ENCODE measurements around the gene NR2C1.
A peak's percentile ranks its signal among the peaks of the same experiment; 100 is the strongest.
"Not testable (repeated sequence)": the region's sequence is repeated elsewhere in the genome, so short reads cannot be mapped to it uniquely, and the experiment has no call there.

NR2C1 gene

DNA sequence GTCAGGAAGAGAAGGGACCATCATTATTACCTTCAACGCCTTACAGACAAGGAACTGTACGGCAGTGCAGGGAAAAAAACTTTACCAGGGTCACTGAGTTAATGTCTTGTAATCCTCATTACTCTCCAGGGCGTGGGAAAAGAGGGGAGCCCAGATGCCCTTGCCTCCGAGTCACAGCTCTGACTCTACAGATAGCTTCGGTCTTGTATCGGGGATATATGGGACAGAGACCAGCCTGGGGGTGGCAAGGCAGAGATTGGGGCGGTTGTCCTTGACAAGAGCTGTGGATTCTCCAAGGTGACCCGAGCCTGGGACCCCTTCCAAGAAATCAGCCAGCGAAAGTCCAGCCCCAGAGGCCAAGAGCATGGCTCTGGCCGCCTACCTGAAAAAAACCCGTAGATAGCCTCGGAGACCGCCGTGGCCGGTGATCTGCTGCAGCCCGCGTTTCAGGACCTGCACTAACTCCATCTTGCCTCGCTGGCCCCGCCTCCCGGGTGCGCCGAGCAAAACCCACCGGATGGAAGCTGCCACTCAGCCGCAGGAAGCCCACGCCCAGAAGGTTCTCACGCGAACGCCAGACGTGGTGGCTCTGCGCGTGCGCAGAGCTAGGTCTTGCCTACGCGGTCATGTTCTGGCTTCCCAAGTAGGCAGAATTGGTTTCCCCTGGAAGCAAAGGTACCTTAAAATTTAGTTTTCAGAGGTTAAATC is 70.1 kb downstream of the NR2C1 start, which contains the start of gene NDUFA12:
Gene NDUFA12 (minus strand): TSS at position 485 of the 708 bp plus-strand sequence. CDS start 17 bp downstream, at position 468.
- peak within 1 kb of the TSS; percentile 92 for H3K4me3 ChIP-seq (ENCODE audit: low read length)
- TF ChIP-seq ZNF274 (IDR thresholded peaks at IDR 0.05; ENCODE audit: low read depth, low read length) = no peak

DNA sequence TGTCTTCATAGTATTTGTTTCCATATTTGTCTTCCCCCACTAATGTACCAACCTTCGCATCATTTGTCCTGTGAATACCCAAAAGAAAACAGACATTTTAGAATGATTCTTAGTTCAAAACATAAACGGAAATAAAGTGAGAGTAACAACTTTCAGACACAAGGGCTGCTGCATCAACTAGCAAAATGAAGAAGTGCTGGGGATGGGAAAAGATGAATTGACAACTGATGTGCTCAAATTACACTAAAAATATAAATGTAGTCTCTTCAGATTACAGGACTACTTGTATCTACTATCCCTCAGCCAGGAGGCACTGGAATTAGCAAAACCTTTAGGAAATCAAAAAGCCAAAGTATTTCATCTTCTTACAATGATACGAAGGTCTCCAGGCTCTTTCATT is 70.7 kb downstream of the NR2C1 start:
- peak overlapping the region; percentile 92 for H3K4me3 ChIP-seq (ENCODE audit: low read length)
- TF ChIP-seq ZNF274 (IDR thresholded peaks at IDR 0.05; ENCODE audit: low read depth, low read length) = no peak

DNA sequence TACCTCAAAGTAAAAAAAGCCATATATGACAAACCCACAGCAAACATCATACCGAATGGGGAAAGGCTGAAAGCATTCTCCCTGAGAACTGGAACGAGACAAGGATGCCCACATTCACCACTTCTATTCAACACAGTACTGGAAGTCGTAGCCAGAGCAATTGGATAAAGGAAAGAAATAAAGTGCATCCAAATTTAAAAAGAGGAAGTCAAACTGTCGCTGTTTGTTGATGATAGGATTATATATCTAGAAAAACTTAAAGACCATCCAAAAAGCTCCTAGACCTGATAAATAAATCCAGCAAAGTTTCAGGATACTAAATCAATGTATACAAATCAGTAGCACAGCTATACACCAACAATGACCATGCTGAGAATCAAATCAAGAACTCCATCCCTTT is 75.1 kb downstream of the NR2C1 start:
- no peak for TF ChIP-seq ZNF274 (IDR thresholded peaks at IDR 0.05; ENCODE audit: low read depth, low read length)
- no peak overlapping the region; the same call in 1 of the 2 replicates for H3K4me3 ChIP-seq (ENCODE audit: low read length)

DNA sequence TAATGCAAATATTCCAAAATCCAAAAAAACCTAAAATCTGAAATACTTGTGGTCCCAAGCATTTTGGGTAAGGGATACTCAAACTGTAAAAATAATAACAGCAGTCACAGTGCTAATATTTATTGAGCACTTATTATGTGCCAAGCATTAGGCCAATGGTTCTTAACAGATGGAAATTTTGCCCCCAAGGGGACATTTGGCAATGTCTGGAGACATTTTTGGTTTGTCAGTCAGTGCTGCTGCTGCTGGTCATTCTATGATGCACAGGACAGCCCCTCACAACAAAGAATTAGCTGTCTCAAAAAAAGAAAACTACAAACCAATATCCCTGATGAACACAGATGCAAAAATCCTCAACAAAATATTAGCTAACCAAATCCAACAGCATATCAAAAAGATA is 75.7 kb downstream of the NR2C1 start:
- no peak overlapping the region for H3K4me3 ChIP-seq (ENCODE audit: low read length)
- TF ChIP-seq ZNF274 (IDR thresholded peaks at IDR 0.05; ENCODE audit: low read depth, low read length) = no peak

DNA sequence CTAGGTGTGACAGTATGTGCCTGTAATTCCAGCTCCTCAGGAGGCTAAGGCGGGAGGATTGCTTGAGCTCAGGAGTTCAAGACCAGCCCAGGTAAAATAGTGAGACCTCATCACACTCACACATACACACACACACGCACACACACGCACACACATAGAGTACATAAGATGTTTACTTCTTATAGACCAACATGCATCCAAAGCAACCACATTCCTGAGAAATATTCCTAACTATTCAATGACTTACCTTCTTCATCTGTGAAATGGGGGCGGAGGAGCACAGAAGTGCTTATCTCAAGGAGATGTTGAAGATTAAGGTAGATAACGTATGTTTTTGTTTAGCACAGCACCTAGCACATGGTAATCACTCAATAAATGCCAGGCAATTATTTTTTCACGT is 76.4 kb downstream of the NR2C1 start:
- no peak for TF ChIP-seq ZNF274 (IDR thresholded peaks at IDR 0.05; ENCODE audit: low read depth, low read length)

DNA sequence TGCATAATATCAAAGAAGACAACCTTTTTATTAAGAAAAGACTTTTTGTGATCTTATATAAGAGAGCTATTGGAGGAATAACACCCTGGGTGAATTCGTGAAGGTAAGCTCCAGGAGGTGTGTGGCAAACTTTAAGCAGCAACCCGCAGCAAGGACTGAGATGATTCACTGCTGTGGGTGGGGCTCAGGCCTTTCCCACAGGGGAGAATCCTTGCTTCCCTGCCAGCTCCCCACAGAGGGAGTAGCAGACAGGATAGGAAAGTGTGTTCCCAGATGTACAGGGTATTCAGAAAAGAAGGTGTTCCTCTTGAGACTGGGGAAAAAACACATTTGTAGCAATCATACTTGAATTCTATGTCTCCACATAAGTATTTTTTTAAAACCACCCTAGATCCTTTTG is 79.1 kb downstream of the NR2C1 start:
- H3K4me3 ChIP-seq (ENCODE audit: low read length) = no peak overlapping the region
- TF ChIP-seq ZNF274 (IDR thresholded peaks at IDR 0.05; ENCODE audit: low read depth, low read length) = no peak

More for the DNA sequence above, 76.4 kb downstream of the NR2C1 start:
- H3K4me3 ChIP-seq (ENCODE audit: low read length) = no peak overlapping the region

DNA sequence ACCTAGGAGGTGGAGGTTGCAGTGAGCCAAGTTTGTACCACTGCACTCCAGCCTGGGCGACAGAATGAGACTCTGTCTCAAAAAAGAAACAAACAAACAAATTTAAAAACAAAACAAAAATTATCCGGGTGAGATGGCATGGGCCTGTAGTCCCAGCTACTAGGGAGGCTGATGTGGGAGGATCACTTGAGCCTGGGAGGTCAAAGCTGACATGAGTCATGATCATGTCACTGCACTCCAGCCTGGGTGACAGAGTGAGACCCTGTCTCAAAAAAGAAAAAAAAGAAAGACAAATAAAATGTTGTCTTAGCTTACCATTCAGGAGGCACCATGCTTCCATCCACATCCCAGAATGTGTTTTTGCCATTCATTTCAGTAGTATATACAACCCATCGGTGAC is 79.6 kb downstream of the NR2C1 start:
- H3K4me3 ChIP-seq (ENCODE audit: low read length) = not testable (repeated sequence)

DNA sequence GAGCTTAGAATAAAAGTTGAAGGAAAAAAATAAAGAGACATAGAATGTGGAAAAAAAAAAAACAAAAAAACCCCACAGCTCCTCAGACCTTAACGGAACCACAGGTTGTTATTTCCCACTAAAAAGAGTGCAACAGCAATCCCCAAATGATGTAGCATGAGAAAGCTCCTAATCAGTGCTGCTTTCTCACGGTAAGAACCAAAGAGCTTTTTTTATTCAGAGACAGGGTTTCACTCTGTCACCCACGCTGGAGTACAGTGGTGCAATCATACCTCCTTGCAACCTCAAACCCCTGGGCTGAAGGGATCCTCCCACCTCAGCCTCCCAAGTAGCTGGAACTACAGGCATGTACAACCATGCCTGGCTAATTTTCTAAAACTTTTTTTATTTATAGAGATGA is 83.2 kb downstream of the NR2C1 start:
- no peak for TF ChIP-seq ZNF274 (IDR thresholded peaks at IDR 0.05; ENCODE audit: low read depth, low read length)

GRCh38 chr12:94988471-94988870 is 84.9 kb downstream of the NR2C1 start:
- no peak for TF ChIP-seq ZNF274 (IDR thresholded peaks at IDR 0.05; ENCODE audit: low read depth, low read length)
- no peak overlapping the region for H3K4me3 ChIP-seq (ENCODE audit: low read length)

More for the DNA sequence above, 83.2 kb downstream of the NR2C1 start:
- no peak overlapping the region for H3K4me3 ChIP-seq (ENCODE audit: low read length)

- TF ChIP-seq ZNF274 (IDR thresholded peaks at IDR 0.05; ENCODE audit: low read depth, low read length) = no peak
- H3K4me3 ChIP-seq (ENCODE audit: low read length) = no peak overlapping the region
Observed at GRCh38 chr12:94987801-94988200, 85.6 kb downstream of the NR2C1 start.

DNA sequence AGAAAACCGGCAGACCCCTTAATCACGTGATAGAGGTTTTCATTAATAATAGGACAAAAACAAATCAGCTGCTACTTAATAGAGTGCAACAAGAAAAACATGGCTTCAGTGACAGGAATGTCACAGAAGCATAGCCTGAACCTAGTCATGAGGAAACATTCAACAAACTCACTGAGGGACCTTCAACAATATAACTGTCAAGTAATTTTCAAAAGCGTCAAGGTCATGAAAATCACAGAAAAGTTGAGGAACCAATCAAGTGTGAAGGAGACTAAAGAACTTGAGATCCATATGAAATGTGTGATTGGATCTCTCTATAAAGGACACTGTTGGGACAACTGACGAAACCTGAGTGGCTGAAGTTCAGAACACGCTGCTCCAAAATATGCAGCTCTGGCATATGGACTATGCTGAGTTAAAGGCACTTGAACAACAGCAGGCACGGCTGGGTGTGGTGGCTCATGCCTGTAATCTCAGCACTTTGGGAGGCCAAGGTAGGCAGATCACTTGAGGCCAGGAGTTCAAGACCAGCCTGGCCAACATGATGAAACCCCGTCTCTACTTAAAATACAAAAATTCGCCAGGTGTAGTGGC is 86.2 kb downstream of the NR2C1 start:
- TF ChIP-seq ZNF274 (IDR thresholded peaks at IDR 0.05; ENCODE audit: low read depth, low read length) = no peak
- H3K4me3 ChIP-seq (ENCODE audit: low read length) = no peak overlapping the region

DNA sequence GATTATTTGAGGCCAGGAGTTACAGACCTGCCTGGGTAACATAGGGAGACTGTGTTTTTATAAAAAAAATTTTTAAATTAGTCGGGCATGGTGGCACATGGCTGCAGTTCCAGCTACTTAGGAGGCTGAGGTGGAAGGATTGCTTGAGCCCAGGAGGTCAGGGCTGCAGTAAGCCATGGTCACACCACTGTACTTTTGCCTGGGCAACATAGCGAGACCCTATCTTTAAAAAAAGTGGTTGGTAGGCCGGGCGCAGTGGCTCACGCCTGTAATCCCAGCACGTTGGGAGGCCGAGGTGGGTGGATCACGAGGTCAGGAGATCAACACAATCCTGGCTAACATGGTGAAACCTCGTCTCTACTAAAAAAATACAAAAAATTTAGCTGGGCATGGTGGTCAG is 88.3 kb downstream of the NR2C1 start:
- not testable (repeated sequence) for H3K4me3 ChIP-seq (ENCODE audit: low read length)

- TF ChIP-seq ZNF274 (IDR thresholded peaks at IDR 0.05; ENCODE audit: low read depth, low read length) = no peak
- H3K4me3 ChIP-seq (ENCODE audit: low read length) = no peak overlapping the region
Observed at GRCh38 chr12:94983321-94983720, 90.1 kb downstream of the NR2C1 start.

- no peak for TF ChIP-seq ZNF274 (IDR thresholded peaks at IDR 0.05; ENCODE audit: low read depth, low read length)
- no peak overlapping the region for H3K4me3 ChIP-seq (ENCODE audit: low read length)
Observed at GRCh38 chr12:94982456-94982855, 91.0 kb downstream of the NR2C1 start.

DNA sequence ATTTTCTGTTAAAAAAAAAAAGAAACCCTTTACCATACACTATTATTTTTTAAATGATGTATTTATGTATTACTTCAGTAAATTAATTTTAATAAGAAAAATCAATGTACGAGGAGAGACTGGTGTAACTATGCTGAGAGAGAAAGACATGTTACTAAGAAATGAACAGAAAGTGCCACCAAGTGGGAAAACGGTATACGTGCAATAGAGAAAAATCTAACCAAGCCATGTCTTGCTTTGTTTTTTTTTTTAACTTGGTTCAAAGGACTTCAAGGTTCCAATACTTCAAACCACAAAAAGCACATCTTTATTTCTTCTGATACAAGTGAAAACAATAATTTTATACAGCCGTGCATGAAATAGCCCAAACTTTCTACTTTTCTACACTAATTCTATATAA is 92.8 kb downstream of the NR2C1 start:
- TF ChIP-seq ZNF274 (IDR thresholded peaks at IDR 0.05; ENCODE audit: low read depth, low read length) = no peak
- H3K4me3 ChIP-seq (ENCODE audit: low read length) = no peak overlapping the region

- no peak overlapping the region for H3K4me3 ChIP-seq (ENCODE audit: low read length)
- no peak for TF ChIP-seq ZNF274 (IDR thresholded peaks at IDR 0.05; ENCODE audit: low read depth, low read length)
Observed at GRCh38 chr12:94979941-94980340, 93.5 kb downstream of the NR2C1 start.

Data from GM08714 (cell line).